Smooth muscle cell of trachea (primary cell): ENCODE results near the gene ABHD5. TPM values are rescaled to one million over a fixed set of nuclear protein-coding genes. Genes with fewer than 3 reads are reported as not detected.

Experiments used
- total RNA-seq: library from RNA; depleted of rRNA; stranded (reverse); fragments of >200 nt; gene quantifications from 2 replicates; pipeline ENCODE4 v1.2.1, GENCODE V29; 2014

The ABHD5 gene
- total RNA-seq, result 41.2 and 44.8 TPM in 2 replicates

DNA sequence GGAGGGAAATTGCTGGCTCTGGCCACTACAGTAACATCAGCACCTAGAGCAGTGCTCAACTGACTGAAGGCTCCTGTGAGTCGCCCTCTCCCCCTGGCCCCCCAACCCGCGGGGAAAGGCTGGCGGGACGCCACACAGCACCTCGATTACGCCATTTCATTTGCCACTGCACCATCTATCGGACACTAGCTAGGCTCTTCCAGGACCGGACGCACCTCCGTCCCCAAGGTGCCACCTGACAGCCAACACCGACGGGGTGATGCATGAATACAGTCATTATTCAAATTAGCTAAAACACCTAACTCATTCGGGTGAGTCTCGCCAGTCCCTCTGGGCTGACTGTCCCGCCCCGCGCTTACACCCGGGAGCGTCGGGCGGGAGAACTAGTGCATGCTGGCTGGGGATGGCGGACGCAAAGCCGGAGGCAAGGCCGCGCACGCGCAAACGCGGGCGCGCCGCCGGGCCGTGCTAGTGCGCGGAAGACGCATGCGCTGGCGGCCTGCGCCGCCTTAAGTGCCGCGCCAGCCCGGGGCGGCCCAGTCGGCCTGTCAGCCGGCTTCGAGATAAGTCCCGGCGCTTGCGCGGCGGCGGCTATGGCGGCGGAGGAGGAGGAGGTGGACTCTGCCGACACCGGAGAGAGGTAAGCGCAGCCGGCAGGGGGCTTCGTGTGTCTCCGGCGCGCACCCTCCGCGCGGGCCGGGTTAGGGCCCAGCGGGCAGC, at the start of gene ABHD5:
ABHD5 (plus strand) TSS at position 539 of the 720 bp plus-strand sequence; CDS start at position 594, 55 bp downstream.

Other genes starting within 250 kb of the ABHD5 start
- 75.5 and 76.3 TPM in 2 replicates for gene ANO10, start 68.9 kb upstream of the ABHD5 start, total RNA-seq